HG02588 (cell line): ENCODE measurements around the gene FST.

Source experiments
- ATAC-seq: cut with Tn5 transposase; IDR thresholded peaks from one replicate; pipeline ENCODE4 v1.9.1; 2021; ENCODE audit warnings: mild to moderate bottlenecking, moderate library complexity; ENCODE audit not compliant: unreplicated experiment

The FST gene, protein sequence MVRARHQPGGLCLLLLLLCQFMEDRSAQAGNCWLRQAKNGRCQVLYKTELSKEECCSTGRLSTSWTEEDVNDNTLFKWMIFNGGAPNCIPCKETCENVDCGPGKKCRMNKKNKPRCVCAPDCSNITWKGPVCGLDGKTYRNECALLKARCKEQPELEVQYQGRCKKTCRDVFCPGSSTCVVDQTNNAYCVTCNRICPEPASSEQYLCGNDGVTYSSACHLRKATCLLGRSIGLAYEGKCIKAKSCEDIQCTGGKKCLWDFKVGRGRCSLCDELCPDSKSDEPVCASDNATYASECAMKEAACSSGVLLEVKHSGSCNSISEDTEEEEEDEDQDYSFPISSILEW

DNA sequence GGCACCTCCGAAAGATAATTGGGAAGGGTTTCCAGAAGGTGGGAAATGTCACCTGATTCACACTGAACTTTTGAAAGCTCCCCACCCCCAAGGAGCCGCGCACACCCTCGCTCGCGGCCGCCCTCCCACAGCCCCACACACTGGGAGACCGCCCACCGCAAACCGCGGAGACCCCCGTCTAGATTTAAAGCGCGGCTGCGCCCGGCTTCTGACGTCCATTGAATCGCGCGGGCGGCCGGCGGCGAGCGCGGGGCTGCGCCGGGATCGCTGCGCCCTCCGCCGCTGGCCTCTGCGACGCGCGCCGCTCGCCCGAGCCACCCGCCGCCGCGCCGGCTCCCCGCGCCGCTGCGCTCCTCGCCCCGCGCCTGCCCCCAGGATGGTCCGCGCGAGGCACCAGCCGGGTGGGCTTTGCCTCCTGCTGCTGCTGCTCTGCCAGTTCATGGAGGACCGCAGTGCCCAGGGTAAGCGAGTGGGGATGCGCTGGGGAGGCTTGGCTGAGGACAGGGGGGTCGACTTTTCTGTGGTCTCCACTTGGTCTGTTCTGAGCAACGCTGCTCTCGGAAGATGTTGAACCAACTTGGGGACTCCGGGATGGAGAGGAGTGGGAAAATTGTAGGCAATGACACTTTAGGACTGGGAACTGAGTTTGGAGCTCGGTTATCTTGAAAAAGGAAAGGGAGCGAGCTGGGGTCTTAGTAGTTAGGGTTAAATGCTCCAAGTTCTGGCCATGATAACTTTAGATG lies at the start of gene FST:
Gene FST (plus strand): TSS at position 214 of the 743 bp plus-strand sequence. CDS start 163 bp downstream, at position 377.
- ATAC-seq: no peak

DNA sequence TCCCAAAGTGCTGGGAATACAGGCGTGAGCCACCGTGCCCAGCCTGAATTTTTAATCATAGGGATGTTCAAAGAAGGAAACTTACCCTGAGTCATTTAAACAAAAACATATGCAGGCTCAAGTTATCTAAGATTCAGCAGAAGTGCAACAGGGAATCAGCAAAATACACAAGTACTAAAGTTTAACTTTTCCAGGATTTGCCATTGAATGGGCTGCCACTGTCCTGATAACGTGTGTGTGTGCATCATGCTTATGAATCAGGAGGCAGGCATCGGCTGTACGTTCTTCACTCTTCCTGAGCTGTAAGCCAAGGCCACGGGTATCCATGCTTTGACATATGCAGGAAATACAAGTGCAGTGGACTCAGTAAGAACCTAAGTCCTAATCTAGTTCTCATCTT lies 48.8 kb upstream of the FST start:
- no peak for ATAC-seq

DNA sequence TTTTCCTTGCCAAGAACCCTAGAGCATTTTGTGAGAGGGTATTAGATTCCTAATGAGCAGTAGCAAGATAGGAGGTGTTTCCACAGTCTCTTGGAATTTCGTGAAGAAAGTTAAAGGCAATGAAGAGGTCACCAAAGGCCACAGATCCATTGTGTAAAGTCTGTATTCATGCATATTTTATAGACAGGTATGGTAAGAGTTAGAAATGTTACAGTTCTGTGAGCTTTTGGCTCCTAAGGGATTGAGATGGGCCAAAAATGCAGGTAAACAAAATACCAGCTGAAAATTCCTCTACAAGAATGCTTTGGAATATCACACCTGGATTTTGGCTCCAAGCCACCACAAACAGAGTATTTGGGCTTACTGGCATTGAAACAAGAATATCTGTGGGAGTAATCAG lies 47.4 kb upstream of the FST start:
- no peak for ATAC-seq

DNA sequence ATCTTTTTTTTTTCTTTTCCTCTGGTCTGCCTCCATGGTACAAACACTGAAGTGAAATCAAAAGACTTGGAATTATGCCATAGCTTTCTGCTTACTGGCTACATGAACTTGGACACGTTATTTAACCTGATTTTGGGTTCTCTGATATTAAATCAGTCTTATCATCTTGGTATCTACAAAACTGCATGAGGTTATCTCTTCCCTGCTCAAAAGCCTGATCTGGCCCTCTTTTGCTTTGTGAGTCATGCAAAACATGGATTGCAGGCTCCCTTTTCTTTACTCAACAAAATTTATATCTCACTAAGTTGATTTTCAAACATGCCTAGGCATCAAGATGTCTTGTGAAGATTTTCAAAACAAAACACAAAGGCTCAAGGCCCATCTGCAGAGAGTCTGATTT lies 45.9 kb upstream of the FST start:
- ATAC-seq: no peak

DNA sequence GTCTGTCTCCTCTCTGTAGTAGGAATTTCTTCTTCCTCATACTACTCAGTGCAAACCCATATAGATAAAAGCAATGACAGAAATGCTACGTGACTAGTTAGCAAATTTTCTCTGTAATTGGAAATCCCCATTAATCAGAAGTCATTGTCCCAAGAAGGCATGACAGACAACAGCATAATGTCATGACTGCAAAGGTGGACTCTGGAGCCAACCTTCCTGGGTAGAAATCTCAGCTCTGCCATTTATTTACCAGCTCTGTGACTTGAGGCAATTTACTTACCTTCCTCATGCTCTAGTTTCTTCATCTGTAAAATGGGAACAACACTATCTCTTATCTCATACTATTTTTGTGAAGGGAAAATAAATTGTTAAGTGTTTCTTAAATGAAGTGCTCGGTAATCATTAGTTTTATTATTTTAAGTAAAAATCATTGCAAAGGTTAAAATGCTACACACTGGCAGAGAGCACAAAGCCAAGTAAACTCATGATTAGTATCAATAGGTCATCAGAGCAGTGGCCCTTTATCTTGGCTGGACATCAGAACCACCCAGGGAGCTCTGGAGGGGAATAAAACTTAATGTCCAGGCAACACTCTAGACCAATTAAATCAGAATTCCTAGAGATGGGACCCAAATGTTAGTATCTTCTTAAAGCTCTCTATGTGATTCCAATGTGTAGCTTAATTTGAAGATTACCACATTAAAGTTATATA lies 43.8 kb upstream of the FST start:
- ATAC-seq: no peak

DNA sequence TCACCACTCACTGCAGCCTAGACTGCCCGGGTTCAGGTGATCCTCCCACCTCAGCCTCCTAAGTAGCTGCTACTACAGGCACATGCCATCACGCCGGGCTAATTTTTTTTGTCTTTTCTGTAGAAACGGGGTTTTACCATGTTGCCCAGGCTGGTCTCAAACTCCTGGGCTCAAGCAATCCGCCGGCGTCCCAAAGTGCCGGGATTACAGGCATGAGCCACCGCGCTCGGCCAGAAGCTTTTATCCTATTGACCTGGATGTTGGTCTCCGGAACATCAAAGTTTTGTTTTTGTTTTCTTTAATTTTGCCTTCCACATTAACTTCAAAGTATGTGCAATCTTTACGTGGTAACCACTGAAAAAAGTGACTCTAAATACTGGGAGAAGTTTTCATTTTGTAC lies 42.4 kb upstream of the FST start:
- no peak for ATAC-seq

DNA sequence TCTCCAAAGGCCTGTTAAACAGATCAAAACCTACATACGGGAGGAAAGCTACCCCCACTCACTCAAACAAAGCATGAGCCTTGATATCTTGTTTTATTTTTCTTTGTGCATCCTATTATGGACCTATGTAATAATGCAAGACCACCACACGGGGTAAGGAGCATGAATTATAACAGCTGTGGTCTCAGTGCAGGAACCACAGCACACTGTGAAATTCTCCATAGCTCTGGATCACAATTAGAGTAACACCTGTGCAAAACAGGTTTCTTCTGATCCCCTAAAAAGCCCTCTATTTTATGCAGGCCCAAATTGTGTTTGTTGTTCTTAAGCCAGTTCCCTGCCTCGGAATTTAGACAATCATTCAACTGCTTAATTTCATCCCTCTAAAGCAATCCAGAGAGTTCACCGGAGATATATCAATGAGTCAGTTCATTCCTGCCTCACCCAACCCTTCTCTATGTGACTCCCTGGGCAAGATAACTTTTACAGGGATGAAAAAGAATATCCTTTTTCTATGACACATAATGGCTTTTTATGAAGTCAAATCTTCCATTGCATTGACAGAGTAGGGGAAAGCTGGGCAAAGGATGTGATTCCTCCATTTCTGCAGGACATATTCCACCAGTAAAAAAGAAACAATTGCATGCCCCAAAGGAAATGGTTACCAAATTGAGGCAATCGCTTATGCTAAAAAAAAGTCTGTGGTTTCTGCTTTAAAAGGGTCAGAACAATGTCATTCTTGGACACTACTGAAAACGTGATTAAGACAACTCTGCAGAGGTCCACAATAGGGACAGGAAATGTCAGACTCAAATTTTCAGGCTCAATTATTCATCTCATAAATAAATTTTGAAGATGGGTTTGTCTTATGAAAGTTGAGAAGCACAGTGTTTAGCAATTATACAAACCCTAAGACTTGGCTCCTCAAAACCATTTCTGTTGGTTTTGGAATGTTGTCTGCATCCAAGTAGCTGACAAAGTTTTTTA lies 41.6 kb upstream of the FST start:
- ATAC-seq: no peak

DNA sequence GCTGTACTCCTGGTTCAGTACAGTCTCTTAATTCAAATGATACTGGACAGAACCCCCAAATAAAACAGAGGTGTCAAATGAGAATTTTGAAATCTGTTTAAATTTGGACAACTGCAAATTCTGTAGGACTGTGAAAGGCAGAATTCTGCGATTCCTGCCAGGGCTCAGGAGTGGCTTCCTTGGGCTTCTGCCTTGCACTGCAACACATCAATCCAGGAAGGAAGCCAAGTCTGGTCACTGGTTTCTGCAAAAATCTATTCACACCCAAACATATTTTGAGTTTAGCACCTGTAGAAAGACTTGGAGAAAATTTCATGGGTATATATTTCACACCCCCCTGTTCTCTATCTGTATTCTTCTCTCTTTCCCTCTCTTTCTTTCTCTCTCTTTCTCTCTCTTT lies 37.5 kb upstream of the FST start:
- ATAC-seq: no peak

DNA sequence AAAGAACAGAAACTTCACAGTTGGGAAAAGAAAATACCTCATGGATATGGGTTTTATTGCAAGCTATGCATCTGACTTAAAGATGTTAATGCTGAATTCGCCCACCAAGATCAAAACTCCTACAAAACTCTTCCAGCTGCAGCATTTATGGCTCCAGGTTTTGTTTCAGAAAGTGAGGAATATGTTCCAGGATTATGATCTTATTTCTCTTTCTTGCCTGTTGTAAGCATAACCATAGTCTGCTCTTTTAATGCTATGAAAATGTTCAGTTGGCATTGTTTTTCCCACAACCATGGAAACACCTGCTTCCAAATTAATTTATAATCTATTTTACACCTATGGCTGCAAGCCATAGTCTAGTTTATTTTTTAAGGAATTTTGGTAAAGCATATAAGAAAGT lies 34.9 kb upstream of the FST start:
- ATAC-seq: no peak

DNA sequence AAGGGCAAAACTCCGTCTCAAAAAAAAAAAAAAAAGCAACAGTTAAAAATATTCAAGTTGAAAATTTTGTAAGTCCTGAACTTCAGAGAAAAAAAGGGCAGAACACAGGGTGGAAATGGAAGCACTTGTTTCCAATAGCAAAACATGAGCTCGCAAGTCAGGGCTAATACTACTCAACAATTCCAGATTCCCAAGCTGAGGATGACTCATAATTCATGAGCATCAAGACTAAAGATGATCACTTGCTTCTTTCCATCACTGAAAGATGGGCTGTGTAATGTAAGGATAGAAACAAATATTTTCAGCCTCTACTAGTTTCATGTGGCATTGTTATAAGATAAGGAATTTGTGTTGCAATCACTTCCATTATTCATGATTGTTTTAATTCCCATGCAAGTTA lies 33.5 kb upstream of the FST start:
- no peak for ATAC-seq

DNA sequence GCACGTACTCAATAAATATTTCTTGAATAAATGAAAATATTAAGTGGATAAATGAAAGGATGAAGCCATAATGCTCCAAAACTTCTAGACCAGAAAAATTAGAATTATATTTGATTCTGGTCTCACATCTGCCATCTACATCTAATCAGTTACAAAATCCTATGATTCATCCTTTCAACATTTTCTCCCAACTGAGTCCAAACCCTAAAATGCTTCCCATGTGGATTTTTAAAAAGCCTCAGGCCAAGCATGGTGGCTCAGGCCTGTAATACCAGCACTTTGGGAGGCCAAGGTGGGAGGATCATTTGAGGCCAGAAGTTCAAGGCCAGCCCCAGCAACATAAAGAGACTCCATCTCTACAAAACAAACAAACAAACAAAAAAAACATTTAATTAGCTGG lies 31.6 kb upstream of the FST start:
- ATAC-seq: no peak

DNA sequence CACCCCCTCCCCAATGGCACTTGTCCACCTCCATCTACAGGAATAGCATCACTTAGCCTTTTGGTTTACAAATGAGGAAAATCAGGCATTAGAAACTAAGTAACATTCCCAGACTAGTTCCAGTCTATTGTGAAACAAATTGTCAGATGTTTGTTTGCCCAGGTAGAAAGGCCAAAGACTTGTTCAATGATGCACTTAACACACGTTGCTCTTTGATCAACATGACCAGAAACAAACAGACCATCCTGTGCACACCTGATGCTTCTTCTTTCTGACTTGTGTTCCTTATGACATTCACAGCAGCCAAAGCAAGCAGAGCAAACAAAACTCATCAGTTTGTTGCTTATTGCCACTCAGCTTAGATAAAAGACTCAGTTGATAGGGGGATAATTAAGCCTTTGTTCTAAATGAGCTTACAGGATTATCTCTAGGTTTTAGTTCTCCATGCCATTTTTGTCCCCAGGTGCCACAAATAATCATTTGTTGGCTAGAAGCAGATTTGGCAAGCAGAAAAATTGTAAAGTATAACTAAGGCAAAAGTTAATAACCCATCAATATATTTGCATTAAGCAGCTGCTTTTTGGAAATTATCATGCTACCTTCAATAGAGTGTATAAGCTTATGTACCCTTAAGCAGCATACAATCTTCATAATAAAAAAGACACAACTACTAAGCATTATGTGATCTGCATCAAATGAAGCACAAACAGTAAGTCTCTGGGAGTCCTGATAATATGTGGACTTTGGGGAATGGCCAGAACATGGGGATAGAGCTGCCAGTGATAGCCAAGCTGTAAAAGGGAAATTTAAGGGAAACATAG lies 26.3 kb upstream of the FST start:
- ATAC-seq: no peak

DNA sequence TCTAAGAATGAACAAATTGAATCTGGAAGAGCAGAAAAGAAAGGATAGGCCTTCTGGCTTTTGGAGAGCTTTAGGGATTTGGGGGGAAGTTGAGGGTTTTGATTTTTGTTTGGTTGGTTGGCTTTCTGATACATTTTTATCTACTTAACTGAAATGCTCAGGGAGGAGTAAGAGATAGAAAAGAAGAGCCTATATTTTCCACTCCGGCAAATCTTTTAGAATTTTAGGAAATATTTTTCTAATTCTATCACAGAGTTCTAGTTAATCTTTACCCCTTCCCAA lies 25.8 kb upstream of the FST start:
- no peak for ATAC-seq

DNA sequence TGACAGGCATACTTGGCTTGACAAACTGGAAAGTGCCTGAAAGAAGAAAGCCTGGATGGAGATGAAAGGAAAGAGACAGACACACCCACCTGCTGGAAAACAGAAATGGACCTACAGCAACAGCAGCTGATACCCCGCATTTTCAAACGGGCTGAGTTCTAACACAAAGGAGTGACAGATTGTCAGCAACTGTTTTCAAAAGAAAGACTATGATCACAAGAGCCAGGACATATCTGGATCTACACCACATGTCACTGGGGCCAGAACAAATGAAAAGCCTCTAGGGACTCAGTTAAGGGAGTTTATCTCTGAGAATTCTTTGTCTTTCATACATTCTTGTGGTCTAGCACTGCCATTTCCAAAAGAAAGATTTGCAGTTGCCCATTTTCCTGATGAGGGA lies 24.1 kb upstream of the FST start:
- no peak for ATAC-seq

DNA sequence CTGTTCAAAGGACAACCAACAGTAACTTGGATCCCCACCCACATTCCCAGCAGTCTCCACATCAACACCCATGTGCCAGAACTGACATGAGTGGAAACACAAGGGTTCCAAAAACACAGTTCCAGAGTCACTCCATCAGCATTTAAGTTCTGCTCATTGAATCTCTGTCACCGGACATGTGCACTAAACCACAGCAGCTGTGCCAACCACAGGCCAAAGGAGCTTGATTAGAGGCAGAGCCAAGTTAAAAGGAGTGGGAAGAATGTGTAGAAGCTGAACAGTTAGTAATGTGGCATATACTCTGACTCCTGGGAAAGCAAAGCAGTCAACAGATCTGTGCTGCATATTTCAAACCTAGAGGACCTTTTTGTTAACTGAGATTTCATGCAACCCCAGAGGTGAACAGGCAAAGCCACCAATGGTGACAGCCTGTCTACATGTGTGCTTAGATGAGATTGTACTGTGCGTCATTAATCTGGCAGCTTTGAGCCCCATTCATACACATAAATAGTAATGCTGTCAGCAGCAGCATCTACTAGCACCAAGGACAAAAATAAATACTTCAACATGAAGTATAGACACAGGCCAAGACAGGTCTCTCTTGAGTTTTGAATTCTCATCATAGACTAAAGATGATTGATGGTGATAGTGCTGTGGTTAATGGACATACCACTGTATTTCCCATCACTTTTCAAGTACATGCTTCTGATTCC lies 16.4 kb upstream of the FST start:
- no peak for ATAC-seq

DNA sequence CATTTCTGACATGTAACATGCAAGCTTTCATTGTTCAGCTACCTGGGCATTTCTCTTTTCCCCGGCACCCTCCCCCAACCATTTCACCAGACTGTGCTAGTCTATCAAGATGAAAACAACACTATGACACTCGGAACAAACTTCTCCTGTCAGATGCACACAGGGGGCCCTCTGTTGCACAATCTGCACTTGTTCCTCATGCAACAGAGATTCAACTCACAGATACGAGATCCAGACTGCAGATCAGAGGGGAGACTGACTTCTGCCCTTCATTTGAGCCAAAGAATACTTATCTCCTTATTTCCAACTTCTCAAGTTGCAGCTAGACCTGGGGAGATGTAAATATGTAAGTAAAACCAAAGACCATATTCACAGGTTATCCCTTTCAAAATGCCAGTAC lies 15.7 kb upstream of the FST start:
- ATAC-seq: no peak

DNA sequence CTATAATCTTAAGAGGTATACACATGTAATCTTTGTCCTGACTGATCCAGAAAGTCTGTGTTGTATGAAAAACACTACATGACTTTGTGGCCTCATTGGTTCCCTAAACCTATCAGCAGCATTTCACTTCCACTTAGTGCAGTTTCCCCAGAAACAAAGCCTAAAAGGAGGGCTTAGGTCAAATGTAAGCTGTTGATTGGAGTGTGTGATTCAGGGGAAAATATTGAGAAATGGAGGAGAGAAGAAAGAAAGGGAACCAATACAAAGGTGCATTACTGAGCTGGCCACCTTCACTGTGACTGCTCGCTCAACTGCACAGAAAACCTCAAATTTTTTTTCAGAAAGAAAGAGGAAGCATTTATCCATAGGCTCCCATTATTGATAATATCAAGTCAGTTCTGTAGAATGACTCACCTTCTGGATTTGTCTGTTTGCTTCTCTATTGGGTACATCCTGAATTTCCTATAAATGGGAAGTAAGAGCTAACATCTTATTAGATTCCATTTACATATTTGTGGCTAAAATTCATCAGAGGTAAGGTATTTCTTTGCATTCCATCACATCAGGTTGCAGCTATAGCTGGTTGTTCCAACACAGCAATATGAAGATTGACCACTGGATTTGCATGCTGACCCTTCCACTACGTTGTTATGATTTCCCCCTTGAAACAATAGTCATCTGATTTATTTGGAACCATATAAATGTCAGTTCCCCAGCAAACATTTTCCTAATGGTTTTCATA lies 10.3 kb upstream of the FST start:
- no peak for ATAC-seq

DNA sequence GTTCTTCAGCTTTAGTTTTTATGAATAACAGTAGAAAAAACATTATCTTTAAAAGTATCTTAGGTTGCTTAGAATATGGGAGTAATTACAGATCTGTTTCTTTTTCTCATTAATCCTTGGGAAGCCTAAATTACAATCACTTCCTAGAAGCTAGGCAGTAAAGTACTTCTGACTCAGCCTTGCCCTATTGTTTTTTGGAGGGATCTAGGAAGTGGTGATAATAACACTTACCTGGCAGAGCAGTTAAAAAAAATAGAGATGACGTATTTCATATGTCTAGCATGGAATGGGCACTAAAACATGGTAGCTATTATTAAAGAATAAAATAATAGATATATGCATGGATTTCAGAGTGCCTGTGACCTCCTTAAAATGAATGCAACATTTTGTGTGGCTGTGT lies 8.2 kb upstream of the FST start:
- no peak for ATAC-seq
